HG02759 (cell line): Measurements from ENCODE around the gene GRID1.

Source experiments
- ATAC-seq: cut with Tn5 transposase; IDR thresholded peaks from one replicate; pipeline ENCODE4 v1.9.1; 2021; ENCODE audit warnings: mild to moderate bottlenecking, moderate library complexity; ENCODE audit not compliant: unreplicated experiment

Gene GRID1

DNA sequence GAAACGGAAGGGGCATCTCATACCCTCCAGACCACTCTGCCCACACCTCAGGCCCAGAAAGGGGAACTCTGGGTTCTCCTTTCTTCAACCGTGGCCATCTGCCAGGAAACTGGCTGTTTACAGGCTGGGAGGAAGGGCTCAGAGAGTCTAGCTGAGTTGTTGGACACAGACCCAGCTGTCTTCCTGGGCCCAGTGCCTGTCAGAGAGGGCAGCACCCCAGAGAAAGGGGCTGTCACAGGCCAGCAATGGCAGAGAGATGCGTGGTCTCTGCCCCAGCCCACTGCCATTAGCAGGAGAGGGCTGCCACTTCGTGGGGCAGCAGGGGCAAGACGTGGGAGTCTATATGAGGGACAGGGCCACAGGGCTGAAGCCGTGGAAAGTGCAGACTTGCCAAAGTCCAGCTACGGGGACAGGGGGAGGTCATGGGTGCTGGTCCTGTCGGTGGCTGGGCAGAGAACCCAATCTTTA is 11.0 kb downstream of the GRID1 start:
- peak; percentile 46 for ATAC-seq

DNA sequence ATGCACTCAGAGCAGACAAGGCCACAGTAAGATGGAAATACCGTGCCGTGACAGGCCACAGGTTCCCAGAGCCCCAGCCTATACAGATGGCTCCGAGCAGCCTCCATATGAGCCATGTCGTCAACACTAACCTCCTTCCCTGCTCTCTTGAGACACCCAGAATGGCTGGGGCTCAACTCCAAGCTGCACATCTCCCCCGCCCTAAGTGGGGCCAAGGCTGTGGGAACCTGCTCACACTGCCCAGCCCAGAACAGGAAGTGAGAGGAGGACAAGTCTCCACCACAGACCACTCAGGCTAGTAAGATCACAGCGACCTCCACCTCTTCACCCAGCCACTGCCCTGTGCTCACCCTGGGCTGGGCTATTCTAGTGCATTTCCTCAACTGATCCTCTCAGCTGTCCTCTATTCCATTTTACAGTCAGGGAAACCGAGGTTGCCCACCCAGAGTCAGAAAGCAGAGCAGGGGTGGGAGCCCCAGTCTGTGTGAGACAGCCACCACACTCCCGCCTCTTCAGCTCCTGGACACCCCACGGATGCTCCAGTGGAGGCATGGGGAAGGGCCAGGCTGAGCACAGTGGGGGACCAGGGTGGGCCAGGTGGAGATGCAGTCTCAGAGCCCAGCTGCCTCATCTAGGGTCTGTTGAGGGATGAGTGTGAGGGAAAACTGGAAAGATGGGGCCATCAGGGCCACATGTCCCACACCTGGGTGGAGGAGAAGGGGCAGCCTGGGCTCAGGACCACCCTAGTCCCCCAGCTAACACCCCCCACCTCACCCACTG is 11.6 kb downstream of the GRID1 start:
- peak; percentile 69 for ATAC-seq

DNA sequence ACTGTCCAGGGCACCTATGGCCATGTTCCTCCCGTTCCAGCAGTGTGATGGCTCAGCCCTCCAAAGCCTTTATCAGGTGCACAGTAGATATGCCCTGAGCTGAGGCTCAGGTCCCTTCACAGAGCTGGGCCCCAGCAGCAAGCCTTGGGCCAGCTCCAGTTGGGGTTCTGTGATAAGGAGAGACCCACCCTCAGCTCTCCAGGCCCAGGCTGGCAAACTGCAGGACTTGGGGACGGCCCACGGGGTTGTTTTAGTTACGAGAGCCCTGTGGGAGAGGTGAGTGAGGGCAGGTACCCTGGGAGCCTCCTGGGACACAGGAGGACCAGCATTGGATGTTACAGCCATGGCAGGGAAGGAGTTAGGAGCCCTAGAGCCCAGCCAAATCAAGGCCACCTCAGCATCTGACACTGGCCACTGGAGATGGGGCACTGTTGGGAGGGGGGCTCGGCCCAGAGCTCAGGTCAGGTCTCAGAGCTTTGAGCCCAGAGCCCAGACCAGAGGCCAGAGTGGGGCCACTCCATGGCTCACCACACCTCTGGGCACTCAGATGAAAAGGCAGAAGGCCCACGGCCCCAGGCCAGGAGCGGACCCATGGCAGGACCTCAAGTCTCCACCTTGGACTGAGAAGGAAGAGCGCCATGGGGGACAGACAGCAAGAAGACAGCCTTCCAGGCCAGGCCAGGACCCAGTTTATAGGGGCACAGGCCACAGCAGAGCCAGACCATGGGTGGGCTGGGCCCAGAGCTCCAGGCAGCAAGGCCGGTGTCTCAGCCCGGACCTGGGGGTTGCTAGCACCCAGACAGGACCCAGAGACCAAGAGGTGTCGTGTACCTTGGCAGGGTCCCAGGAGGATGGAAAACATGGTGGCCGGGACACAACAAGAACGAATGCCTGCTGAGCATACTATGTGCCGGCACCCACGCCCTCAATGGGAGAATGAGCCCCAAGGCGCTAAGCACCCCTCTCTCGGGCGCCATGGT is 12.8 kb downstream of the GRID1 start:
- ATAC-seq = no peak

DNA sequence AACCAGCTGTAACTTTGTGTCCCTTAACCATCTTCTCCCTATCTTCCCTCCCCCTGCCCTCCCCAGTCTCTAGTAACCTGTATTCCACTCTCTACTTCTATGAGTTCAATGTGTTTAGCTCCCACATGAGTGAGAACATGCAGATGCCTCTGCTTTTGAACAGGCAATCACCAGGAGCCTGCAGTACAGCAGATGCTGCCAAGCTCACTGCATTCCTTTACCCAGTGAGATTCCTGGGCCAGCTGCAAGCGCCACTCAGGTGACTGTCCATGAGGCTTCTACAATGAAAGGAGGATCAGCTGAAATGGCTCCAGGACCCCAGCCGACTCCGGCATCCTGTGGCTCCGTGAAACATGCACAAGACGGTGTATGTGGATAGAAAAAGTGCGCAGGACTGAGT is 15.7 kb downstream of the GRID1 start:
- ATAC-seq = no peak

DNA sequence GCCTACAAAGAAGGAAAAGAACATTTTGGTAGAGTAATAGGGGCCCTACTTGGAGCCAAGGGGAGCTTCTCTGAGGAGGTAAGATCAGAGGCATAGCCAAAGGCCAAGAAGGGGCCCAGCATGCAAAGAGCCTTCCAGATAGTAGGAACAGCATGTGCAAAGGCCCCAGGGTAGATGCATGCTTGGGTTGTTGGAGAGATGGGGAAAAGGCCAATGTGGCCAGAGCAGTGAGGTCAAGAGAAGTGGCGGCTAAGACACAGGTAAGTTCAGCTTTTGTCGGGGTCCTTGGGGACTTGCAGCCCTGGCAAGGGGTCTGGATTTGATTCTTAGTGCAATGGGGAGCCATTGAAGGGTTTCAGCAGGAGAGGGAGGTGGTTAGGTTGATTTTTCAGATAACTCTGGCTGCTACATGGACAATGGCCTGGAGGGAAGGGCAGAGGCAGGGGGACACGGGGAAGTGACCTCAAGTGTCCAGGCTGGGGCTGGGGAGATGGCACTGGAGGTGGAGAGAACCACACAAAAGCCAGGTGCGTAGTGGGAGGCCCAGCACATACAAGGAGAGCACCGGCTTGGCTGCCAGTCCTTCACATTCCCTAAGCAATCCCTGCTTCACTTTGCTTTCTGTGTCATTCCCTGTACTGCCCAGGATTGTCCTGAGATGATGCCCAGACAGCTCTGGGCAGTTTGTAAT is 16.5 kb downstream of the GRID1 start:
- no peak for ATAC-seq

DNA sequence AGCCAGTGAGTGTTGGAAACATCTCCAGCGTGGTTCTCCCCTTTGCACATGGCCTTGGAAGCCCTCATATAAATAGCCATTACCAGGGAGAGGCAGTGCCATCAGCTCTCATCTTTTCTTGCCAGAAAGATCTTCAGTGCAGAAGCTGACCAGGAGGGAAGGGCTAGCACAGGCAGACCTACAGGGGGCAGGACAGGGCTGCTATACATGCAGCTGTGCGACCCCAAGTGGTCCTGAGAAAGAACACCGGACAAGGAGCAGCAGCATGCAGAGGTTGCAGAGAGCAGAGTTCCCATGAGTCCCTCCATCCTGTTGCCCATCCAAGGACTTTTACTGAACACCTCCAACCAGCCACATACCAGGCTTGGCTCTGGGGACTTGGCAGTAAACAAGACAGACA is 17.1 kb downstream of the GRID1 start:
- ATAC-seq = no peak

DNA sequence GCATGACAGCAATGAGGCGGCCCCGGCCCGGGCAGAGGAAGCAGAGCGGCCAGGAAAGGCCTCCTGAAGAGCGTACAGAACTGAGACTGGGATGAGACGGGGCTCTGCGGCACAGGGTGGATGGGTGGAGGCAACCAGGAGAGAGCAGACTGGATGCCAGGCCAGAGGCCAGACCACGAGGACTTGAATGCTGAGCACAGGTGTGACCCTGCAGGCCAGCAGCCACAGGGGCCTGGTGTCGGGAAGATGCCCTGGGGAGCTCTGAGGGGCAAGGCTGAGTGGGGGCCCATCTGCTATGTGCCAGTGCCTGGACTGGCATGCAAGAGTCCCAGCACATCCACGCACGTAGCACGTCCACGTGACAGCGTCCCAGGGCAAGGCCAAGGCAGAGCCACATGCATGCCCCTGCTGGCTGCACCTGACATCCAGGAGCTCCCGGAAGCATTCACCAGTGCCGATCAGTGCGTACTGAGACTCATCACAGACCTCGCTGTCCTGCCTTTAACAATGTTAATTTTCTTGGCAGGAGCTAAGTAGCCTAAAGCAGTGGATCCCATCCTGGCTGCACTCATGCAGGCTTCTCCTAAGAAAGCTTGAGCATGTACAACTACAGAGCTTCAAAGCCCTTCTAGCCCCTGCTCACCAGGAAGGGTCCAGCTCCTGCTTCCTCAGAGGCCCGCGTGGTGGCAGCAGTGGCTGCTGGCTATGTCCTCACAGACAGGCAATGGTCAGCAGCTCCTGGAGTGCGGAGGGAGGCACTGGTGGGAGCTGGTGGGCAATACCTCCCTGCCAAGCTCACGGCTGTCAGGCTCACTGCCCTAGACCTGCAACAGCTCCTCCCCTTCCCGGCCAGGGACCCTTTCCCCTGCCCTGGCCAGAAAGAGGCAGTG is 18.0 kb downstream of the GRID1 start:
- ATAC-seq = no peak

DNA sequence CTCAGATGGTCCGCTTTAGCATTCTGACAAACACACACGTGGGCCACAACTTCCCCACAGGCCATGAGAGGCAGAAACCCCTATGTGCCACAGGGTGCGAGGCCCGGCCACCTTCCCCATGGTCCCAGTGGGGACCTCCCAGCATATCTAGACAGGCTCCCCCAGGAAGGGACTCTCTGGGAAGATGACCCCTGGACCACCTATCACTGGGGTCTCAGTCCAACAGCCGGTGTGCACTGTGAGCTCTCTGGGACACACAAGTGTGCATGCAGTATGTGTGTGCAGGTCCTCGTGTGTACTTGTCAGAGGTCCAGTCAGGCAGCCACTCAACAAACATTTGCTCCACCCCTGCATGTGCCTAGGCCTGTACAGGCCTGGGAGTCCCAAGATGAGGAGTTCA is 18.7 kb downstream of the GRID1 start:
- ATAC-seq = no peak

DNA sequence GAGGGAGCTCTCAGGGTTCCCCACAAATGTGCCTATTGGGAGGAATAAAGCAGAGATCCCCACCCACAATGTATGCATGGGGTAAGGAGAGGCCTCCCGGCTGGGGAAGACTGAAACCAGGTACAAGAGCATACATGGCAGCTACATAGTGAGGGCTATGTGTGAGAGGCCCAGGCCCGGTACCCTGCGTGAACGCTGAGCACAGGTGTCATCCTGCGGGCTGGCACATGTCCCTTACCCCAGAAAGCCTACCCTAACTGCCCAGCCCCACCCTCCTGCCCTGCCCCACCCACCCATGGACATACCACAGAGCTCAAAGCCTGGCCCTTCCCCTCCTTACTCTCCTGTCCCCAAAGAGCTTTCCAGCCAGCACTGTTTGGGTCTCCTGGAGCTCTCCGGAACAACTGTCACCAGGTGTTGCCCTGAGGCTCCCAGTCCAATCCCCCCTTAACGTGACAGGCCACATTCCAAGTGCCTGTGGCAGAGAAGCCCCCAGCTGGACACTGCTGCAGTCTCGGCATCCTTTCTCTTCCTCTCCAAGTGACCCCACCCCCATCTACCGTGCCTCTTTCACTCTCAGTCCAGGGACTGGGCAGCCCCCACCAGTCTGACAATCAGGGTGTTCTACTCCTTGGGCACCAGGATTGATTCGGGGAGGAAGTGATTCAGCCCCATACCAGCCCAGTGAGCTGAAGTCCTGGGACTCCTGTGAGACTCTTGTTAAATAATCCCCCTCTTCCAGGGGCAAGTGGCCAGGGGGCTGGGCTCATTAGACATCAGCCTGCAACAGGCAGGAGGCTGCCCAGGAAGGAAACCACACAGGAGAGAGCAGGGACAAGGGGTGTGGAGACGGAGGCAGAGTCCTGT is 19.6 kb downstream of the GRID1 start:
- no peak for ATAC-seq

DNA sequence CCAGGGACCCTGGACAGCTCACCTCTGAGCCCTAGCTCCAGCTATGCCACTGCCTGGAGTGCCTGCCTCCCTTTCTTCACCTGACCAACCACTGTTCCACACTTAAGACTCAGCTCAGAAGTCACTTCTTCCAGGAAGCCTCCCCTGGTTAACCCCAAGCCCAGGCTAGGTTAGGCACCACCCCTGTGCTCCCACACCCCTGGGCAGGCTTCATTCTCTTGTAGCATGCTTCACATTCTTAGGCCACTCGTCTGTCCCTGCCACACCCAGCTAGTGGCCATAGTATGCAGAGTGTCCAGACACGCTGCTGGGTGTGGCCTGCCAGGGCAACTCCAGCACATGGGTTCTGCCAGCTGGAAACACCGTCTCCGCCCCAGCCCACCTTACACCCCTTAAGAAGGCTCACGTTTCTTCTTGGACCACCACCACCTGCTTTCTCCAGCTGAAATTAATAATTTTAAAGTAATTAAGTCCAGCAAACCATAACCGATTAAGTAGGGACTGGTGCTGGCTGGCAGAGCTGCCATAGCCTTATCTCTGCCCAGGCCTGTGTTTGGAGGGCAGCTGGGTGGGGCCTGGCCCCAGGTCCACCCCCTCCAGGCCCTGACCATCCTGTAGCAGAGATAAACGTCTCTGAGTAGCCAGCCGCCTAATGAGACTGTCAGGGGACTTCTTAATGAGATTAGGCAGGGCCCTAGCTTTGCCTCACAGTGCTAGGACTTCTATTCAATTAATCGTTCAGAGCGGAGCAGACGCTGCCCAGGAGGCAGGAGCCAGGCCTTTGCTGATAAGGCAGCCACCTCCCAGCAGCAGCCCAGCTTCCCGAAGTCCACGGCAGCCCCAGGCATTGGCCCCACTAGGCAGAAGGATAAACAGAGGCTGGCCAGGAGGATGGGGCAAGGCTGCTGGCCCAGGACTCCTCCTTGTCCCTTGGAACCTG is 20.5 kb downstream of the GRID1 start:
- no peak for ATAC-seq

DNA sequence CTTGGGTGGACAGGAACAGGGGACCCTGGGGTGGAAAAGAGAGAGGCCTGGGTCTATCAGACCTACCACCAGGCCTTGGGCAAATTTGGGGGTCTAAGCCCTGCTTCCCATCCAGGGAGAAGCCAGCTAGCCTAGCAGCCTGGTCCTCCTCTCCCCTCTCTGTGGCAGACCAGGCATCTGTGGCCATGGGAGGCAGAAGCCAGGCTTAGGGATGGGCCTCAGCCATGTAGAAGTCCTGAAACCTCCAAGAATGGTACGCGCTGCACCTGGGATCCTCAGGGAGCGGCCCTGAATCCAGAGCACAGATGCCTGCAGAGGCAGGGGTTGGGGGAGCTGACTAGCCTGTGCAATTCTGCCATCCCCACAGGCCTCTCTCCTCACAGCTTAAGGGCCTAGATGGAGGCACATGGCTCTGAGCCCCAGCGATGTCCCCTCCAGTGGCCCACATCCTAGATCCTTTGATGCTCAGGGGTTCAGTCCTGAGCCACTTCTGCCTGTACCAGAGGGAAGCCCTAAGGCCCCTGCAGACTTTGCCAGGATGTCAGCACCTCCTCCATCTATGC is 21.2 kb downstream of the GRID1 start:
- ATAC-seq = no peak

DNA sequence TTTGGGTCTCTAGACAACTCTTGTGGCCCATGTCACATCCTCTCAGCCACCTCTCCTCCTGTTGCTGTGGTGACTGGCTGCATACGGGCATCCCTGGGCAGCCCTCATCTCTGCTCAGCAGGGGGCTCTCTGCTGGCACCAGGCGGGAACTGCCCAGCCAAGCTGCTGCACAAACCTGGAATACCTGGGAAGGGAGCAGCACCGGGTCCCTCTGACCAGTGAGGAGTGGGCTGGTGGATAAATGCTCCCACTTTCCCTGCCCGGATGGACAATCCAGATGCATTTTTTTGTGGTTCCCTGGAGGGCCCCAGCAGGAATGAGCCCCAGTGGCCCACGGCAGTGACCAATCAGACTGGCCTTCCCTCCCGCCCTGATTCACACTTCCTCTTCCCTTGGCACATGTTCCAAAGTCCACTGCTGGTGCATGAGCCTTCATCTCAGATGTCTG is 21.9 kb downstream of the GRID1 start:
- ATAC-seq = no peak

DNA sequence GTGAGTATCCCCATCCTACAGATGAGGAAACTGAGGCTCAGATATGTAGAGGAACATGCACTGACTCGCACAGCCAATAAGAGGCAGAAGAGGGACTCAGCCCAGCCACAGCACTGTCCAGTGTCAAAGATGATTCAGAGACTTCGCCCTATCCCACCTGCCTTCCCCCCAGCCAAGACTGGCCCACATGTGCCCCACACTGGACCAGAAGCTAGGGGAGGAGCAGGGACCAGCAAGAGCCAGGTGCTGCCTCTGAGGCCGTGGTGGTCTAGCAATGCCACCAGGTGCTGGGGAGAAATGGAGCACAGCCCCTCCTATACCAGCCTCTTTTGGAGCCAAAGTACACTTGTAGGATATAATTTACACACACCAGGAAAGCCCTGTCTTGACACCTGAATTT is 22.3 kb downstream of the GRID1 start:
- ATAC-seq = no peak

DNA sequence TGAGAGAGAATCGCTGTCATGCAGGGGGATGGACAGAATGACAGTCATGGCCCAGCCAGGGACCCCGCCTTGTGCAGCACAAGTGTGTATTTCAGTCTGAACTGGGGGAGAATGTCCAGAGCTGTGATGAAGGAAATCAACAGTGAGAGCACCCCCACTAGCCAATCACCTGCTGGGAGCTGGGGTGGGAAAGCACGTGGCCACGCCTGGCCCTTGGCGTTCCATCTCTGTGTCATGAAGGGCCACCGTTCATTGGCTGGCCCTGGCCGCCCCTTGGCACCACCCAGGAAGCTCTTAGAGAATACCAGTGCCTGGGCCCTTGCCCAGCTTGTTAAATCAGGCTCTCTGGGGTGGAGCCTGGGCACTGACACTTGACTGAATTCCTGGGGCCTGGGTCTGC is 22.8 kb downstream of the GRID1 start:
- no peak for ATAC-seq

DNA sequence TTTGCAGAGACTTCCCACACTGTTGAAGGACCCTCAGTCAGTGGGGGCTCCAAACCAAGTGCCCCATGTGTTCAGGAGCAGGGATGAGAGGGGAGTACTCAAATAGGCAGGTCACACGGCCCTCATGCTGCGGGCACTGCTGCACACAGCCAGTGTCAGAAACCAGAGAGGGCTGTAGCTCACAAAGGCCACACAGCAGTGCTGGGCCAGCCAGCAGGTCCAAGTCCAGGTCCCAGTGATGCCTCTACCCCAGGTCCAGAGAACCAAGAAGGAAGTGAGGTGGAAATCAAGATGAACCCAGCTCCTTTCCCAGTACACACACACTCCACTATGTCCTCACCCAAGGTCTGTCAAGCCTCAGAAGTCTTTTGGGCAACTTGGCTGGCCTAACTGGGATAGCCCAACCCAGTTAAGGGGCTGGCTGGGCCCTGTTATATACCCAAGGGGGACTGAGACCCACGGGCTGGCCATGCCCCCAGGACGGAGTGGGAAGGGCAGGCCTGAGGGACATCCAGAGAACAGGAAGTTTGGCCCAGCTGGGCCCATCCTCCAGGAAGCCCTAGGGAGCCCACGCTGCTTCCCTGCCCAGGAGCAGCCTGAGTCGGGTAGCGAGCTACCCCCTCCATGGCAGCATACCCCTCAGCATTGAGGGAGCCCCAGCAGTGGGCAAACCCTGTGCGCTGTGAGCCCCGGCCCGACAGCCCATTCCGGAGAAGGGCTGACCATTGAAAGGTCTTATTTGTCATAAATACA is 24.3 kb downstream of the GRID1 start:
- ATAC-seq = no peak

DNA sequence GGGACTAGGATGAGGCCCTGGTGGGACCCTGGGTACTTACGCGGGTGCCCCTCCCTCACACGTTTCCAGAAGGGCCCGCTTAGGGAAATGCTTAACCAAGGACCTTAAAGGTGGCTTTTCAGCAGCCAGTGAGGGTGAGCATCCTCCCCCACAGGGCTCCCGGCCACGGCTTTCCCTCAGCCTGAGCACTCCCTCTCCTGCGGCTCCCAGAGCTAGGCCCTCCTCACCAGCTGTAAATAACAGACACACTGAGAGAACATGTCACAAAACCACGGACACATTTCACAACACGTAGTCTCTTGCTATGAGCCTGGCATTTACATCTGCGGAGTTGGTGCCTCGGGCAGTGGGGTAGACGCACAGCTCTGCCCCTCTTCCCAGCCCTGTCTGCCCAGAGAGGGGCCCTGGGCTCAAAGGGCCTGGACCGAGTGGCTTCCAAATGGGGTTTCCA is 25.2 kb downstream of the GRID1 start:
- ATAC-seq = no peak

DNA sequence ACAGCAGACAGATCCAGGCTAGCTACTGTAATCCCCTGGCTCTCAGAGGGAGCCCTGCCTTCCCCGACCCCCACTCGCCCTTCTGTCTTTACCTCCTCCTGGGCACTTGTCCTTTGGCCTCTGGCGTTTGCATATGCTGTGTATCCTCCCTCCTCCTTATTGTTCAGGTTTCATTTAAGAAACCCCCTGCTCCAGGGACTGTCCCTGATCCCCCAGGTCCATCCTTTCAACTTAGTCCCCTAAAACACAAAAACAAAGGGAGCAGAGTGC is 25.7 kb downstream of the GRID1 start:
- no peak for ATAC-seq
